HG02588 (cell line): Measurements from ENCODE around the gene ENTHD1.
"Not testable (repeated sequence)": the region's sequence is repeated elsewhere in the genome, so short reads cannot be mapped to it uniquely, and the experiment has no call there.

Source experiments
- ATAC-seq: cut with Tn5 transposase; IDR thresholded peaks from one replicate; pipeline ENCODE4 v1.9.1; 2021; ENCODE audit warnings: mild to moderate bottlenecking, moderate library complexity; ENCODE audit not compliant: unreplicated experiment

ENTHD1 gene

DNA sequence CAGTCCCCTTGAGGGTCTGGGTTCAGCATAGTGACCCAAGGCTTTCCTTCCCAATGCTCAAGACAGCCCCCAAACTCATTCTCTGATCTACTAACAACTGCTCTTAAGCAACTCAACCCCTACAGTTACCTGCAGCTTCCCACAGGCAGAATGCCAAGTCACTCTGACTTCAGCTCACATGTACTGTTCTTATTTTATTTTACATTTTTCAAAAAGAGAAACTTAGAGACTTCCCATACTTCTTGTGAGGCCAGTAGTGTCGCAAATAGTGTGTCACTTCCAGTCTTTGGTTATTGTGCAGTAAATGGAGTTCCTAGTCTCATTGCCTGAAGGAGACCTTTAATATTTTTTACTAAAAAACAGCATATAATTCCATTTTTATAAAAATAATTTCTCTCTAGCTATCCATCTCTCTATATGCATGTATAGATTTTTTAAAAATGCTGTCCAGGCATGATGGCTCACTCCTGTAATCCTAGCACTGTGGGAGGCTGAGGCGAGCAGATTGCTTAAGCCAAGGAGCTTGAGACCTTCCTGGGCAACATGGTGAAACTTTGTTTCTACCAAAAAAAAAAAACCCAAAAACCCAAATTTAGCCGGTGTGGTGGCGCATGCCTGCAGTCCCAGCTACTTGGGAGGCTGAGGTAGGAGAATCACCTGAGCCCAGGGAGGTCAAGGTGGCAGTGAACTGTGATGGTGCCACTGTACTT, 41.8 kb downstream of the ENTHD1 start:
- ATAC-seq = no peak

- no peak for ATAC-seq
Observed at GRCh38 chr22:39847477-39847876, 46.1 kb downstream of the ENTHD1 start.

DNA sequence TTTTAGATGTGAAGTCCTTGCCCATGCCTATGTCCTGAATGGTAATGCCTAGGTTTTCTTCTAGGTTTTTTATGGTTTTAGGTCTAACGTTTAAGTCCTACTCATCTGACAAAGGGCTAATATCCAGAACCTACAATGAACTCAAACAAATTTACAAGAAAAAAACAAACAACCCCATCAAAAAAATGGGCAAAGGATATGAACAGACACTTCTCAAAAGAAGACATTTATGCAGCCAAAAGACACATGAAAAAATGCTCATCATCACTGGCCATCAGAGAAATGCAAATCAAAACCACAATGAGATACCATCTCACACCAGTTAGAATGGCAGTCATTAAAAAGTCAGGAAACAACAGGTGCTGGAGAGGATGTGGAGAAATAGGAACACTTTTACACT, 47.0 kb downstream of the ENTHD1 start:
- ATAC-seq = not testable (repeated sequence)

GRCh38 chr22:39845529-39845928, 48.0 kb downstream of the ENTHD1 start:
- no peak for ATAC-seq

DNA sequence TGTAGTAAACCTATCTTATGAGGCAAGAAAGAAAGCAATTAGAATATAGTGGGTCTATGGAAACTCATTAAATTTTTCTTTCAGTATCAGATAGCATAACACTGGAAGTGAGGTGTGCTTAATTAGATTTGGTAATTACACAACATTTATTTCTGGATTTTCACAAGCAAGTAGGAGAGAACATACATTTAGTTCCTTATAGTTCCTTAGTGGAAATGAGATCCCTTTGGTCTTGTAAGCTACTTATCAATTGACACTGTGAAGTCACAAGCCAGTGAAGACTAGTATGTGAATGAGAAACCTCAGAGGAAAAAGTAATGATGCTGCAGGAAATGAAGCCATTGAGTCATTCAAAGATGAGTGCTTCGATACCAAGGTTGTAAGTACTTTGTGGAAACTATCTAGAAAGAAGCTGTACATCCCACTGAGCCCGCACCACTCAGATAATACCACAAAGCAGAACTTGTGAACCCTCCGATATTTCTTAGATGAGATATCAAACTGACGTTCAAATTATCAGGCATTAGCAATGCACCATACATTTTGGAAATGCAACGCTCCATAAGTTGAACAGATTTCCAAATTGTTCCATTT, 53.5 kb downstream of the ENTHD1 start:
- ATAC-seq = no peak

DNA sequence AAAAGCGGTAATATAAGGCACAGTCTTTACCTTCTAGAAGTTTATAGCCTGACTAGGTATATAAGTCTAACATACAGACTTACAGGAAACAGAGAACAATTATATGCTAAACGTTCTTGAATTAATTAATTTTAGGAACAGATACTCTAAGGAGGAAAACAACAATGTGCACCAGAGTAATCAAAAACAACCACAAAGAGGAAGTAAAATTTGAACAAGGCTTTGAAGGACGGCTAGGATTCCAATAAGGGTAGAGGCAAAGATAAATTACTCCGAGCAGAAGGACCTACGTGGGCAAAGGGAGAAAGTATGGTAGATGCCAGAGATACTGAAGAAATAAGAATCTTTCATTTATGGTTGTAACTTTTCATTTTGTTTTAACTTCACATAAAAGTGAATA, 54.4 kb downstream of the ENTHD1 start:
- ATAC-seq = no peak

DNA sequence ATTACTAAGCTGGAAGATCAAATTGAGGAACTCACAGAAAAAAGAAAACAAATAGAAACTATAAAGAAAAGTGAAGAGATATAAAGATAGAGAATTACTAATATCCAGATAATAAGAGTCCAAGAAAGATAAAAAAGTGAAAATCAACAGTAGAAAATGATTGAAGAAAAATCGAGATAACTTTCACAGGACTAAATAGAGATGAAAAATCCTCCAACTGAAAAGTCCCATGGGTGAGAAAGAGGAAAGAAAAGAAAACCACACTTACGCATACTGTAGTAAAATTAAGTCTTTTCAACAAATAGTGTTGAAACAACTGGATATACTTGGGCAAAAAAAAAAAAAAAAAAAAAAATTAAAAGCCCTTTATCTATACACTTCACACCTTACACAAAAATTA, 60.0 kb downstream of the ENTHD1 start:
- ATAC-seq = no peak

DNA sequence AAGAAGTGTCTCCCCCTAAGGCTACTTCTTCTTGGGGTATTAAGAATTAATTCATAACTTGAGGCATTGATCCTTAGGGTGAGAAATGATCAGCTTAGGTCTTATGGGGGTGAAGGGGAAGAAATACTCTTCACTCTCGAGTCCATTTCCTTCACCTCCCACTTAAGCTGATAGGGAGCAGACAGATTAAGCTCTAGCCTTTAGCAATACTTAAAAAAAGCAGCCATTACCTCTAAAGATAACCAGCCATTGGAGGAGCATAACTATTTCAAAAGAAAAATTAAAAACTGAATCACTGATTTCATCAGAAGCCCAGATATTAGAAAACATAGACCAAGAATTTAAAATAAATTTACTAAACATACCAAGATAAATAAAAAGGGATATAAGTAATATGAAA, 60.5 kb downstream of the ENTHD1 start:
- ATAC-seq = no peak

GRCh38 chr22:39832627-39833074, 60.9 kb downstream of the ENTHD1 start:
- ATAC-seq = no peak

GRCh38 chr22:39825661-39826102, 67.9 kb downstream of the ENTHD1 start:
- ATAC-seq = no peak

- ATAC-seq = no peak
Observed at GRCh38 chr22:39821008-39821407, 72.6 kb downstream of the ENTHD1 start.

DNA sequence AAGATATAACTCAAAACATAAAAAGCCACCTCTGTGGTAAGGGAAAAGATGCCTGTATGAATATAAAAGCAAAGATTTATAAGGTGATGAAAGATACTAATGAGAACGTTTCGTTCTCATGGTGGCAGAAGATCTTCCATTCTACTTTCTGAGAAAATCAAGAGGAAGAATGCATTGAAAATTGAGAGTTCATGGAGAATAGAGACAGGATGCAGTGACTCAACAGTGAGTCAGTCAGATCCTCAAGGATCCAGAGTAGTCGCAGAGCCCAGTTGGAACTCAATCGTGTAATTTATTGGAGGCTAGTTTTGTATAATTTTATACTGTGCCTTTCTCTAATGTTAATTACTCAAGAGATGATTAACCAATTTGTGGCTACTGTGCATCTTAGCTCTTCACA, 73.3 kb downstream of the ENTHD1 start:
- no peak for ATAC-seq

GRCh38 chr22:39819429-39819828, 74.1 kb downstream of the ENTHD1 start:
- no peak for ATAC-seq

DNA sequence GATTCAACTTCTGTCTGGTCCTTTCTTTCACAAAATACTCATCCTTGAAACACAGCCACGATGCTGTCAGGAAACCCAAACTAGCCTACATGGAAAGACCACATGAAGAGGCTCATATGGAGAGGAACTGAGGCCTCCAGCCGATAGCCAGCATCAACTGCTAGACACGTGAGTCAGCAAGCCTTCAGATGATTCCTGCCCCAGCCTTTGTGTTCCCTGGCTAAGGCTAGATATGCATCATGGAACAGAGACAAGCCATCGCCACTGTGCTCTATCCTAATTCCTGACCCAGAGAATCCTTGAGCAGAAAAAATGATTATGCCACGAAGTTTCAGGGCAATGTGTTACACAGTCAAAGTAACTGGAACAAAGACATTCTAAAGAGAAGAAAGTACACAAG, 75.5 kb downstream of the ENTHD1 start:
- ATAC-seq = no peak

GRCh38 chr22:39815932-39816331, 77.6 kb downstream of the ENTHD1 start:
- ATAC-seq = no peak

DNA sequence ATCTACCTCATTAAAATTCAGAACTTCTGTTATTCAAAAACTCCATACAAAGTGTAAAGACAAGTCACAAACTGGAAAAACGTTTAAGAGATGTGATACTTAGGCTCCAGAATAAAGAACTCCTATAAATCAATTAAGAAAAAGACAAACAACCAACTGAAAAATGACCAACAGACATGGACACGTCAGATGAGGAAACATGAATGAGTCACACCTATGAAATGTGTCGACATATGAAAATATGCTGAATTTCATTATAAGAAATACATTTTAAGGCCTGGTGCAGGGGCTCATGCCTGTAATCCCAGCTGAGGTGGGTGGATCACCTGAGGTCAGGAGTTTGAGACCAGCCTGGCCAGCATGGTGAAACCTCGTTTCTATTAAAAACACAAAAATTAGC, 78.7 kb downstream of the ENTHD1 start:
- no peak for ATAC-seq

- no peak for ATAC-seq
Observed at GRCh38 chr22:39809772-39810557, 83.6 kb downstream of the ENTHD1 start.

DNA sequence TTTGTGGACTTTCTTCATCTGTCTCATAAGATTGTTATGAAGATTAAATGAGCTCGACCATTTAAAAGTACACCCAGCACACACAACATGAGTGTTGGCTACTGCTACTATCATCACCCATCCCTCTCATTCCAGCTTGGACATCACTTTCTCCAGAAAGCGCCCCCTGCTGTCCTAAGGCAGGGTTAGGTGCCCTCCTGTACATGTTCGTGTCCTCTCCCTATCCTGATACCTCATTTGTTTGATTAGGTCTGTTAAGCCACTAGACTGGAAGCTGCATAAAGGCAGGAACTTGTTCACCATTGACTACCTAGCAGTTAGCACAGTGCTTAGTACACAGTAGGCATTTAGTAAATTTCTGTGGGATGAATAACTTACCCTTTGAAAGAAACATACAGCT, 85.5 kb downstream of the ENTHD1 start:
- ATAC-seq = no peak

- no peak for ATAC-seq
Observed at GRCh38 chr22:39806109-39806508, 87.5 kb downstream of the ENTHD1 start.

DNA sequence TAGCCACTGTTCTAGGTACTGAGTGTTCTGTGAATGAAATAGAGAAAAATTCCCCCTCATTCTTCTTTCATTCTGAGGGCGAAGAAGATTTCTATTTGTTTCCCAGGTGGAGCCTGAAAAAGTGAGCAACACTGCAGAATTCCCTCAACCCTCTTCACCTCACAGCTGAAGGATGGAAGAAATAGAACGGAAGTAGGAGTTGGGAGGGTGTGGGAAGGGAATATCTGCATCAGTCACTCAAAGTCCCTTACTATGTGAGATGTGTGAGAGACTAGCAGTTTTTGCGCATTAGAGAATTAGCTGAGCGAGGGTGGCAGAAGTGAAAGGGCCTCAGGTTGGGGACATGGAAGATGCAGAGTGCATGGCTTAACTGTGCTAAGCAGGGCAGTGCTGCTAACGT, 88.4 kb downstream of the ENTHD1 start:
- ATAC-seq = no peak

- ATAC-seq = no peak
Observed at GRCh38 chr22:39802682-39803081, 90.9 kb downstream of the ENTHD1 start.
